NB4 (cell line): ENCODE results near the gene SMAD7.

ENCODE experiments used
- CTCF ChIP-seq: IDR thresholded peaks from one replicate; pipeline ENCODE4 v1.5.1; 2012; ENCODE audit warnings: low read depth, low read length
- POLR2A ChIP-seq: IDR thresholded peaks from 2 replicates; pipeline ENCODE4 v1.6.1; 2011; ENCODE audit warnings: mild to moderate bottlenecking; ENCODE audit not compliant: insufficient read length; ENCODE audit errors: extremely low read depth

DNA sequence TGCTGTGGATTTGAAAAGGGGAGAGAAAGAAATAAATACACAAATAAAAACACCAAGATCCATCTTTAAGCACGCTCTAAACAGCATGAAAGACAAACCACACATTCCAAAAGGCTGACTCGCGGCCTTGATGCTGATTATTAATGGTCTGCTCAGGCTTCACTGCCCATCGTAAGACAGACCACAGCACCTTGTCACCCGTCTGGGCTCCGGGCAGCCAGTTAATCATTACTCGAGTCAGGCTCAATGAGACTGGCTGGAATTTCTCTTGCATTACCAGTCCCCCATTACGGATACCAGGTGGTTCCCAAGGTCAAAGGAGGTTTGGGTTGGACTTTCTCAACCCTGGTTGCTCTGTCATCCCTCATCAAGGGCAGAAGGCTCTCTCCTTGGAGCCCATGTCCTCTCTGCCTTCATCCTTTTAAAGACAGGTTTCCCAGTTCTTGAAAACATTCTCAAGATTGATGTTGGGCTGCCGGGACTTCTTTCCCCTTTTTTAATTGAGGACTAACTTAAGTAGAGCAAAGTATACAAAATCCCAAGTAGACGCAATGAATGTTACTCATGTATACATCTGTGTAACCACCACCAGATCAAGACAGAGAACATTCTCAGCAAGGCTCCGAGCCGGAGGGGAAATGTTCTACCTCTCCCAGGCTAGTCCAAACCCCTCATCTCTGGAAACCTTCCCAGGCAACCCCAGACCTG, 8.1 kb downstream of the SMAD7 start:
- TF ChIP-seq POLR2A (no peak), CTCF (no peak)
